Endothelial cell of umbilical vein (primary cell): ENCODE measurements around the gene ELOVL6. TPM values are rescaled to one million over a fixed set of nuclear protein-coding genes. Genes with fewer than 3 reads are reported as not detected.

ENCODE experiments used
- BruUV-seq: library from RNA; stranded (reverse); fragments of 400-500 nt; replicated peaks from 2 replicates; lab custom pipeline; 2021; lab: Mats Ljungman, UMichigan
- CTCF ChIA-PET: fragments of 300-600, 350-600 bp; sonication (Branson Sonifier 250); formaldehyde crosslinking; loops from one replicate; lab custom pipeline; 2021; ENCODE audit warnings: antibody characterized with exemption, inconsistent platforms; lab: Charles Lee
- POLR2A ChIA-PET: fragments of 300-600, 350-600 bp; sonication (Branson Sonifier 250); formaldehyde crosslinking; loops from one replicate; lab custom pipeline; 2021; ENCODE audit warnings: antibody characterized with exemption, inconsistent platforms; lab: Charles Lee
- DNase-seq: peaks from one replicate; pipeline ENCODE4 v3.0.0-alpha.2; 2011; ENCODE audit warnings: low read depth, low spot score
- FAIRE-seq: peaks from 2 replicates; lab custom pipeline; 2011; peaks lifted over from hg19 to GRCh38; lab: Jason Lieb, UNC
- H2AFZ ChIP-seq: 2 replicates; pipeline ENCODE4 v1.6.0; 2012; ENCODE audit warnings: low read depth, low read length, control low read depth, inconsistent platforms
- H3K27ac ChIP-seq: 2 replicates; pipeline ENCODE4 v1.5.1; 2011; ENCODE audit warnings: low read depth, mild to moderate bottlenecking, control low read depth, low read length, moderate library complexity; ENCODE audit not compliant: insufficient read depth
- H3K27me3 ChIP-seq, 2 experiments: 2 replicates each; pipeline versions ENCODE4 v1.6.0 to v1.6.1; 2011; ENCODE audit warnings: low read length in 2 of 2, mixed read lengths in 1 of 2; ENCODE audit not compliant: control insufficient read depth in 2 of 2, insufficient read depth in 2 of 2
- H3K36me3 ChIP-seq, 2 experiments: 2 replicates in 1 of 2; 3 replicates in 1 of 2; pipeline ENCODE4 v1.5.1; 2011; ENCODE audit warnings: low read length in 2 of 2, mild to moderate bottlenecking in 1 of 2, moderate library complexity in 1 of 2; ENCODE audit not compliant: control insufficient read depth in 2 of 2, insufficient read depth in 2 of 2; ENCODE audit errors: extremely low read depth in 1 of 2
- H3K4me1 ChIP-seq: 3 replicates; pipeline ENCODE4 v1.5.1; 2011; ENCODE audit warnings: mild to moderate bottlenecking, low read length; ENCODE audit not compliant: control insufficient read depth, insufficient read depth; ENCODE audit errors: extremely low read depth
- H3K4me2 ChIP-seq: 2 replicates; pipeline ENCODE4 v1.6.1; 2011; ENCODE audit warnings: low read length, control low read depth, mixed read lengths; ENCODE audit not compliant: insufficient read depth
- H3K4me3 ChIP-seq, 3 experiments: fragments of 200-600 bp in 1 of 3; sonication (generic), shearing (Covaris generic) in 1 of 3; replicated peaks in 1 of 3; 2 replicates each; pipeline ENCODE4 v1.5.1; 2011 to 2016; ENCODE audit warnings: control low read depth in 3 of 3, low read length in 3 of 3, mild to moderate bottlenecking in 2 of 3, inconsistent platforms in 1 of 3, low read depth in 1 of 3, moderate library complexity in 1 of 3; ENCODE audit not compliant: insufficient read depth in 1 of 3
- H3K79me2 ChIP-seq: 2 replicates; pipeline ENCODE4 v1.6.0; 2012; ENCODE audit warnings: low read length, inconsistent platforms; ENCODE audit not compliant: control insufficient read depth, insufficient read depth
- H3K9ac ChIP-seq: replicated peaks from 2 replicates; pipeline ENCODE3; 2011; ENCODE audit warnings: low read length, control low read depth; ENCODE audit not compliant: insufficient read depth; ENCODE audit errors: extremely low read depth
- H3K9me1 ChIP-seq: replicated peaks from 3 replicates; pipeline ENCODE4 v1.6.0; 2011; ENCODE audit warnings: mild to moderate bottlenecking, low read length; ENCODE audit not compliant: control insufficient read depth, insufficient read depth; ENCODE audit errors: extremely low read depth
- H3K9me3 ChIP-seq: replicated peaks from 2 replicates; pipeline ENCODE4 v1.5.1; 2012; ENCODE audit warnings: low read length, inconsistent platforms; ENCODE audit not compliant: control insufficient read depth, insufficient read depth
- H4K20me1 ChIP-seq: replicated peaks from 2 replicates; pipeline ENCODE3; 2011; ENCODE audit warnings: mild to moderate bottlenecking, low read length; ENCODE audit not compliant: control insufficient read depth, insufficient read depth; ENCODE audit errors: extremely low read depth
- EZH2 ChIP-seq: IDR thresholded peaks from 2 replicates; pipeline ENCODE4 v1.6.1; 2012; ENCODE audit warnings: borderline replicate concordance, low read depth, mild to moderate bottlenecking, moderate library complexity, low read length, inconsistent platforms; ENCODE audit not compliant: severe bottlenecking
- FOS ChIP-seq: IDR thresholded peaks from 2 replicates; pipeline ENCODE4 v1.6.1; 2011; ENCODE audit warnings: mild to moderate bottlenecking, low read length, moderate library complexity, borderline replicate concordance; ENCODE audit not compliant: insufficient read depth
- GATA2 ChIP-seq: IDR thresholded peaks from 2 replicates; pipeline ENCODE4 v1.7.0; 2011; ENCODE audit warnings: low read depth, mild to moderate bottlenecking, moderate library complexity, mixed read lengths, low read length; ENCODE audit not compliant: insufficient read length, insufficient read depth
- JUN ChIP-seq: IDR thresholded peaks from 2 replicates; pipeline ENCODE4 v1.6.1; 2011; ENCODE audit warnings: borderline replicate concordance, low read depth; ENCODE audit not compliant: insufficient read length, insufficient read depth
- MYC ChIP-seq: IDR thresholded peaks from one replicate; pipeline ENCODE4 v1.6.1; 2011; ENCODE audit warnings: mild to moderate bottlenecking, low read depth, low read length
- POLR2A ChIP-seq: IDR thresholded peaks from 2 replicates; pipeline ENCODE4 v1.6.1; 2012; ENCODE audit warnings: low read depth, mild to moderate bottlenecking, control low read depth, low read length
- POLR2AphosphoS5 ChIP-seq: IDR thresholded peaks from 2 replicates; pipeline ENCODE4 v1.6.1; 2012; ENCODE audit warnings: low read depth, mild to moderate bottlenecking, control low read depth, low read length, moderate library complexity; ENCODE audit not compliant: insufficient read depth
- dilution Hi-C: fragments of 300-500 bp; cut with MboI; formaldehyde crosslinking; loops from one replicate; pipeline ENCODE4 v1.15.0; 2019; ENCODE audit warnings: low sequenced_read_pairs; ENCODE audit not compliant: extremely low pct_ligation_motif_present
- intact Hi-C: fragments of 100-400 bp; cut with micrococcal nuclease; formaldehyde crosslinking; loops from one replicate; pipeline ENCODE4 v1.10.0; 2022
- polyA plus RNA-seq, 4 experiments: library from polyadenylated mRNA; depleted of rRNA in 3 of 4; stranded (reverse) in 3 of 4; unstranded in 1 of 4; fragments of >200 nt; gene quantifications; 2 replicates each; pipeline versions ENCODE4 v1.2.1 to v1.2.3, GENCODE V29; 2011 to 2012; ENCODE audit warnings: missing spikeins in 1 of 4
- total RNA-seq: library from RNA; stranded (reverse); gene quantifications from 2 replicates; pipeline ENCODE4 v1.2.3, GENCODE V29; 2021
- TF ChIP-seq, protein P1 (sequence below): IDR thresholded peaks from 2 replicates; pipeline ENCODE4 v1.6.1; 2011; ENCODE audit not compliant: insufficient read depth, insufficient read length
- TF ChIP-seq, protein P2 (sequence below), 2 donors: IDR thresholded peaks; 1 replicate in 1 of 2; 2 replicates in 1 of 2; pipeline ENCODE4 v1.5.1; 2011; ENCODE audit warnings: low read length in 2 of 2, mild to moderate bottlenecking in 2 of 2, moderate library complexity in 2 of 2, control low read depth in 1 of 2, inconsistent platforms in 1 of 2, low read depth in 1 of 2; ENCODE audit not compliant: insufficient read depth in 1 of 2; ENCODE audit errors: extremely low read depth in 1 of 2

The ELOVL6 gene
- total and polyA plus RNA-seq, 2 donors (not counting 3 experiments of a cell fraction or from before 2014, with no cell fraction given) = 6.4 to 26.1 TPM

DNA sequence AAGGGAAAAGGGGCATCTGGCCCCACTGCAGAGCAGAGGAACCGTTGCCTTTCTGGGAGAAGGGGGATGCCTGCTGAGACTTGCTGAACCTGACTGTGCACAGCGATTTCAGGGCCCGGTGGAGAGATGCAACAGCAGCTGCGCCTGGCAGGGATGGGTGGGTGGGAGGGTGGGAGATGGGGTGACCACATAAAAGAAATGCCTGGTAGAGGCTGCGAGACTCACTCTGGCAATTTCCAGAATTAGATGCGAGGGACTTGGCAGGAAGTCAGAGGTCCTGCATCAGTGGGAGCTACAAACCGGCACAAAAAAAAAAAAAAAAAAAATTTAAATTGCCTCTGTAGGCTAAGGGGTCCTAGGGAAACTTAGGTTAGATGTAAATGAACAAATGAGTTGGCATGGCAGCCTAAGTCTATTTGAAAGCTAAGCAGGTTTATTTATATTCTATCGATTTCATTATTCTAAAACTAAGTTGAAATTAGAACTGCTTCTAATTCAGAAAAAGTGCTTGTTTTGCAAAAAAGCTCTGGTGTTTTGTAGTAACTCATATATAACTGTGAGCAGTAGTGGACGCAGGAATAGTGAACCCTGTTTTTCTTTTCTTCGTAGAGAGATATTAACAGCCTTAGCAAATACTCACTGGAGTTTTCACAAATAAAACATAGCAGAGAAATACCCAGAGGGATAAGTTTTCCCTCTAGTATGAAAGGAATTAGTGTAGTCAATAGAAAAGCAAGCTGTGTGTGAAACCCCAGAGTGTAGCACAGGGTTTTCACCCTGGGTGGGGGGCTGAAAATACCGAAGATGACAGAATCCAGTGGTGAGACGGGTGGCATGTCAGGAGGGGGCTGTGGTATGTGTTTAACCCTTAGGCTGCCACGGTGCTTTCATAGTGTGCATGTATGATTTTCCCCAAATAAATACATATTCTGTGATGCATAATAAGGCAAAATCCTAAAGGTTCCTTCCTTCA lies 155.6 kb downstream of the ELOVL6 start:
- dilution Hi-C loops (no loop called here), intact Hi-C loops (no loop called here)
- H3K9me3 ChIP-seq = no peaks in the 10 kb centered on the region
- TF ChIP-seq GATA2 (no peak), EZH2 (no peak), MYC (no peak), POLR2A (no peak), FOS (no peak), JUN (no peak), POLR2AphosphoS5 (no peak)
- TF ChIP-seq, protein P1, sequence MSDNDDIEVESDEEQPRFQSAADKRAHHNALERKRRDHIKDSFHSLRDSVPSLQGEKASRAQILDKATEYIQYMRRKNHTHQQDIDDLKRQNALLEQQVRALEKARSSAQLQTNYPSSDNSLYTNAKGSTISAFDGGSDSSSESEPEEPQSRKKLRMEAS = no peak
- TF ChIP-seq, protein P2, sequence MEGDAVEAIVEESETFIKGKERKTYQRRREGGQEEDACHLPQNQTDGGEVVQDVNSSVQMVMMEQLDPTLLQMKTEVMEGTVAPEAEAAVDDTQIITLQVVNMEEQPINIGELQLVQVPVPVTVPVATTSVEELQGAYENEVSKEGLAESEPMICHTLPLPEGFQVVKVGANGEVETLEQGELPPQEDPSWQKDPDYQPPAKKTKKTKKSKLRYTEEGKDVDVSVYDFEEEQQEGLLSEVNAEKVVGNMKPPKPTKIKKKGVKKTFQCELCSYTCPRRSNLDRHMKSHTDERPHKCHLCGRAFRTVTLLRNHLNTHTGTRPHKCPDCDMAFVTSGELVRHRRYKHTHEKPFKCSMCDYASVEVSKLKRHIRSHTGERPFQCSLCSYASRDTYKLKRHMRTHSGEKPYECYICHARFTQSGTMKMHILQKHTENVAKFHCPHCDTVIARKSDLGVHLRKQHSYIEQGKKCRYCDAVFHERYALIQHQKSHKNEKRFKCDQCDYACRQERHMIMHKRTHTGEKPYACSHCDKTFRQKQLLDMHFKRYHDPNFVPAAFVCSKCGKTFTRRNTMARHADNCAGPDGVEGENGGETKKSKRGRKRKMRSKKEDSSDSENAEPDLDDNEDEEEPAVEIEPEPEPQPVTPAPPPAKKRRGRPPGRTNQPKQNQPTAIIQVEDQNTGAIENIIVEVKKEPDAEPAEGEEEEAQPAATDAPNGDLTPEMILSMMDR (IDR thresholded peaks at IDR 0.05; ENCODE audit: extremely low read depth in 1 of 2, insufficient read depth in 1 of 2, low read depth in 1 of 2, low read length in 2 of 2) = no peak
- no peaks in the 10 kb centered on the region for H3K79me2 ChIP-seq
- DNase-seq = no peak
- H3K36me3 ChIP-seq = no peaks in the 10 kb centered on the region
- no peak for FAIRE-seq
- H3K4me2 ChIP-seq = no peak overlapping the region
- H3K9me1 ChIP-seq = no peaks in the 10 kb centered on the region
- H3K27ac ChIP-seq = no peak overlapping the region
- ChIA-PET POLR2A (no interaction called here), CTCF (interaction anchor here (0.8 to 1.1 kb wide), 3 partner anchors 33 to 466 kb away, joined by 3 read pairs; no protein-coding TSS in a partner anchor)
- no TSS peak for BruUV-seq
- no peak overlapping the region for H3K4me3 ChIP-seq
- no peak overlapping the region for H3K9ac ChIP-seq
- no peaks in the 10 kb centered on the region for H3K4me1 ChIP-seq
- no peaks in the 10 kb centered on the region for H3K27me3 ChIP-seq
- H4K20me1 ChIP-seq = no peaks in the 10 kb centered on the region
- no peak overlapping the region for H2AFZ ChIP-seq
